Endothelial cell (in vitro differentiated cells): ENCODE data around the gene MED20. TPM values are rescaled to one million over a fixed set of nuclear protein-coding genes. Genes with fewer than 3 reads are reported as not detected.

Source experiments
- DNase-seq: peaks from one replicate; pipeline ENCODE4 v3.0.0; 2021; ENCODE audit warnings: low spot score
- H3K27ac Mint-ChIP-seq: one replicate; pipeline ENCODE4 v1.8.0; 2021; ENCODE audit warnings: mixed read lengths, inconsistent platforms; ENCODE audit not compliant: unreplicated experiment
- H3K27me3 Mint-ChIP-seq: one replicate; pipeline ENCODE4 v1.8.0; 2021; ENCODE audit warnings: mild to moderate bottlenecking, moderate library complexity, mixed read lengths, inconsistent platforms; ENCODE audit not compliant: unreplicated experiment
- H3K36me3 Mint-ChIP-seq: one replicate; pipeline ENCODE4 v1.8.0; 2021; ENCODE audit warnings: mild to moderate bottlenecking, low read depth, mixed read lengths, inconsistent platforms; ENCODE audit not compliant: unreplicated experiment
- H3K4me1 Mint-ChIP-seq: one replicate; pipeline ENCODE4 v1.8.0; 2021; ENCODE audit warnings: mild to moderate bottlenecking, mixed read lengths, inconsistent platforms; ENCODE audit not compliant: unreplicated experiment
- H3K4me3 Mint-ChIP-seq: one replicate; pipeline ENCODE4 v1.8.0; 2021; ENCODE audit warnings: mild to moderate bottlenecking, mixed read lengths, inconsistent platforms; ENCODE audit not compliant: unreplicated experiment
- H3K9me3 Mint-ChIP-seq: one replicate; pipeline ENCODE4 v1.8.0; 2021; ENCODE audit warnings: mixed read lengths, inconsistent platforms; ENCODE audit not compliant: unreplicated experiment
- total RNA-seq: library from RNA; stranded (reverse); fragmentation: NEBNext Ultra II Directional; extraction: Animal tissue kit (Norgen Biotek cat#: 25700); gene quantifications from one replicate; pipeline ENCODE4 v1.2.1, GENCODE V29; 2021; ENCODE audit not compliant: unreplicated experiment
- TF ChIP-seq, protein P1 (sequence below): fragments of 200-600 bp; sonication (generic); IDR thresholded peaks from one replicate; pipeline ENCODE4 v1.5.0; 2021; ENCODE audit warnings: antibody characterized with exemption; ENCODE audit not compliant: unreplicated experiment

MED20 gene
- total RNA-seq, 1 donor from 2014 or later, result 39.4 TPM

DNA sequence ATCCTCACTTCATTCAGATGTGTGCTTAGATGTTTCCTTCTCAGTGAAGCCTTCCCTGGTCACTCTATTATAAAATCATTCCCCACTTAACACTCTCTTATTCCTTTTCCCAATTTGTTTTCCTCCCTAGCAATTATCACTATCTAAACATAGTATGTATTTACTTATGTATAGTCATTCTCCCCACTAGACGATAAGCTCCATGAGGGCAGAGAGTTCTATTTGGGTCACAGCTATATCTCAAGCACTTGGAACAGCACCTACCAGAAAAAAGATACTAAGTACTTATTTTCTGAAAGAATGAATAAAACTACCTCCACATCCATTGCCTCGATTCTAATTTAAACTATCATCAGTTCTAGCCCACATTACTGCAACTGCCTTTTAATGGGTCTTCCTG is 62.2 kb downstream of the MED20 start:
- TF ChIP-seq, protein P1, sequence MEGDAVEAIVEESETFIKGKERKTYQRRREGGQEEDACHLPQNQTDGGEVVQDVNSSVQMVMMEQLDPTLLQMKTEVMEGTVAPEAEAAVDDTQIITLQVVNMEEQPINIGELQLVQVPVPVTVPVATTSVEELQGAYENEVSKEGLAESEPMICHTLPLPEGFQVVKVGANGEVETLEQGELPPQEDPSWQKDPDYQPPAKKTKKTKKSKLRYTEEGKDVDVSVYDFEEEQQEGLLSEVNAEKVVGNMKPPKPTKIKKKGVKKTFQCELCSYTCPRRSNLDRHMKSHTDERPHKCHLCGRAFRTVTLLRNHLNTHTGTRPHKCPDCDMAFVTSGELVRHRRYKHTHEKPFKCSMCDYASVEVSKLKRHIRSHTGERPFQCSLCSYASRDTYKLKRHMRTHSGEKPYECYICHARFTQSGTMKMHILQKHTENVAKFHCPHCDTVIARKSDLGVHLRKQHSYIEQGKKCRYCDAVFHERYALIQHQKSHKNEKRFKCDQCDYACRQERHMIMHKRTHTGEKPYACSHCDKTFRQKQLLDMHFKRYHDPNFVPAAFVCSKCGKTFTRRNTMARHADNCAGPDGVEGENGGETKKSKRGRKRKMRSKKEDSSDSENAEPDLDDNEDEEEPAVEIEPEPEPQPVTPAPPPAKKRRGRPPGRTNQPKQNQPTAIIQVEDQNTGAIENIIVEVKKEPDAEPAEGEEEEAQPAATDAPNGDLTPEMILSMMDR, result no peak
- DNase-seq, result no peak
- Mint-ChIP-seq H3K4me1 (no peaks in the 10 kb centered on the region), H3K9me3 (no peaks in the 10 kb centered on the region), H3K4me3 (no peak overlapping the region), H3K36me3 (no peaks in the 10 kb centered on the region), H3K27me3 (peaks cover 2% of the 10 kb centered on the region), H3K27ac (no peak overlapping the region)

Other genes starting within 250 kb of the MED20 start
- 10.4 TPM for gene TFEB, start 185.5 kb downstream of the MED20 start, total RNA-seq
- not detected for gene PGC, start 173.7 kb downstream of the MED20 start, total RNA-seq
- 8.8 TPM for gene FRS3, start 141.2 kb downstream of the MED20 start, total RNA-seq
- 20.7 TPM for gene PRICKLE4, start 140.4 kb downstream of the MED20 start, total RNA-seq
- gene TOMM6, start 133.4 kb downstream of the MED20 start, total RNA-seq, result 167 TPM
- gene USP49, start 25.8 kb downstream of the MED20 start, total RNA-seq, result 7.1 TPM
- 21.9 TPM for gene BYSL, start 360 bp upstream of the MED20 start, total RNA-seq
- gene CCND3, start 20.7 kb upstream of the MED20 start, total RNA-seq, result 39.3 TPM
- gene TAF8, start 129.4 kb upstream of the MED20 start, total RNA-seq, result 21.9 TPM
- 0.87 TPM for gene C6orf132, start 221.5 kb upstream of the MED20 start, total RNA-seq